Measurements from ENCODE around the gene ARHGAP22. TPM values are rescaled to one million over a fixed set of nuclear protein-coding genes. Genes with fewer than 3 reads are reported as not detected.

ARHGAP22 gene
- total and polyA plus RNA-seq, 4 donors: 0.23 to 2.3 (median 0.54) TPM

DNA sequence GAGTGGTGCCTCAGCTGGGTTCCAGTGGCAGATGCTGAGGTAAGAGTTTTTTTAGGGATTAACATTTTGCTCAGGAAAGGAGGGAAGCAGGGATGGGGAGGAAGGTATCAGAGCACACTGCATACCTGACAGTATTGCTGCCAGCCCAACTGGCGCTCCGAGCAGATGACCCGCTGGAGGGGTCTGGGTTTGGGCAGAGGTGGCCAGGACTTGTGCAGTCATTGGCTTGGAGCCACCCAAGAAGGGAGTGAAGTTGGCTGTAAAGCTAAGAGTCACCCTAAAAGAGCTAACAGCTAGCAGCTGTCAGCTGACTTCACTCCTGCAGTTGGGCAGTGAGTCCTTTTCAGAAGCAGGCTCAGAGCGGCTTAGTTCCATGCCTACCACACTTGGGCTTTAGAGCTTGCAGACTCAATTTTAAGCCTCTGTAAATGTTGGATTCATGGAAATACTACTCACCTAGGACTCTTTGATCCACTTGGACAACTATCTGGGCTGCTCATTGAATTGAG, 5.8 kb upstream of the ARHGAP22 start:
- 98% methylated on average over 4 of the region's 4 CpGs for WGBS
- H3K27ac ChIP-seq (ENCODE audit: low read depth in 1 of 2, low read length in 2 of 2): no peak overlapping the region
- no peaks in the 10 kb centered on the region for H3K36me3 ChIP-seq (ENCODE audit: control insufficient read depth in 4 of 4, insufficient read depth in 3 of 4, low read depth in 1 of 4, low read length in 3 of 4)
- no peak overlapping the region for H3K4me3 ChIP-seq (ENCODE audit: low read depth in 1 of 3, low read length in 3 of 3)
- H3K9ac ChIP-seq (ENCODE audit: low read depth in 1 of 2, low read length in 2 of 2): no peak overlapping the region
- peaks cover 0 to 4% (median 0%) of the 10 kb centered on the region in 4 donors for H3K9me3 ChIP-seq (ENCODE audit: control insufficient read depth in 4 of 4, low read length in 3 of 4)
- H3K27me3 ChIP-seq (ENCODE audit: control insufficient read depth in 4 of 4, insufficient read depth in 4 of 4, low read length in 3 of 4): peaks cover 0 to 5% (median under 1%) of the 10 kb centered on the region in 4 donors
- DNase-seq (ENCODE audit: low spot score): peak; percentile 4
- TF ChIP-seq HNF4A (conservative IDR thresholded peaks at IDR 0.05): no peak
- TF ChIP-seq, protein P1, sequence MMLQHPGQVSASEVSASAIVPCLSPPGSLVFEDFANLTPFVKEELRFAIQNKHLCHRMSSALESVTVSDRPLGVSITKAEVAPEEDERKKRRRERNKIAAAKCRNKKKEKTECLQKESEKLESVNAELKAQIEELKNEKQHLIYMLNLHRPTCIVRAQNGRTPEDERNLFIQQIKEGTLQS (IDR thresholded peaks at IDR 0.05): no peak
- no peak for TF ChIP-seq FOXA2 (IDR thresholded peaks at IDR 0.05)
- TF ChIP-seq RAD21 (IDR thresholded peaks at IDR 0.05): no peak
- no peak for TF ChIP-seq HNF4G (IDR thresholded peaks at IDR 0.05)
- TF ChIP-seq, protein P2, sequence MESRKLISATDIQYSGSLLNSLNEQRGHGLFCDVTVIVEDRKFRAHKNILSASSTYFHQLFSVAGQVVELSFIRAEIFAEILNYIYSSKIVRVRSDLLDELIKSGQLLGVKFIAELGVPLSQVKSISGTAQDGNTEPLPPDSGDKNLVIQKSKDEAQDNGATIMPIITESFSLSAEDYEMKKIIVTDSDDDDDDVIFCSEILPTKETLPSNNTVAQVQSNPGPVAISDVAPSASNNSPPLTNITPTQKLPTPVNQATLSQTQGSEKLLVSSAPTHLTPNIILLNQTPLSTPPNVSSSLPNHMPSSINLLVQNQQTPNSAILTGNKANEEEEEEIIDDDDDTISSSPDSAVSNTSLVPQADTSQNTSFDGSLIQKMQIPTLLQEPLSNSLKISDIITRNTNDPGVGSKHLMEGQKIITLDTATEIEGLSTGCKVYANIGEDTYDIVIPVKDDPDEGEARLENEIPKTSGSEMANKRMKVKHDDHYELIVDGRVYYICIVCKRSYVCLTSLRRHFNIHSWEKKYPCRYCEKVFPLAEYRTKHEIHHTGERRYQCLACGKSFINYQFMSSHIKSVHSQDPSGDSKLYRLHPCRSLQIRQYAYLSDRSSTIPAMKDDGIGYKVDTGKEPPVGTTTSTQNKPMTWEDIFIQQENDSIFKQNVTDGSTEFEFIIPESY (IDR thresholded peaks at IDR 0.05): no peak
- TF ChIP-seq, protein P3, sequence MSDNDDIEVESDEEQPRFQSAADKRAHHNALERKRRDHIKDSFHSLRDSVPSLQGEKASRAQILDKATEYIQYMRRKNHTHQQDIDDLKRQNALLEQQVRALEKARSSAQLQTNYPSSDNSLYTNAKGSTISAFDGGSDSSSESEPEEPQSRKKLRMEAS (IDR thresholded peaks at IDR 0.05): no peak
- TF ChIP-seq, protein P4, sequence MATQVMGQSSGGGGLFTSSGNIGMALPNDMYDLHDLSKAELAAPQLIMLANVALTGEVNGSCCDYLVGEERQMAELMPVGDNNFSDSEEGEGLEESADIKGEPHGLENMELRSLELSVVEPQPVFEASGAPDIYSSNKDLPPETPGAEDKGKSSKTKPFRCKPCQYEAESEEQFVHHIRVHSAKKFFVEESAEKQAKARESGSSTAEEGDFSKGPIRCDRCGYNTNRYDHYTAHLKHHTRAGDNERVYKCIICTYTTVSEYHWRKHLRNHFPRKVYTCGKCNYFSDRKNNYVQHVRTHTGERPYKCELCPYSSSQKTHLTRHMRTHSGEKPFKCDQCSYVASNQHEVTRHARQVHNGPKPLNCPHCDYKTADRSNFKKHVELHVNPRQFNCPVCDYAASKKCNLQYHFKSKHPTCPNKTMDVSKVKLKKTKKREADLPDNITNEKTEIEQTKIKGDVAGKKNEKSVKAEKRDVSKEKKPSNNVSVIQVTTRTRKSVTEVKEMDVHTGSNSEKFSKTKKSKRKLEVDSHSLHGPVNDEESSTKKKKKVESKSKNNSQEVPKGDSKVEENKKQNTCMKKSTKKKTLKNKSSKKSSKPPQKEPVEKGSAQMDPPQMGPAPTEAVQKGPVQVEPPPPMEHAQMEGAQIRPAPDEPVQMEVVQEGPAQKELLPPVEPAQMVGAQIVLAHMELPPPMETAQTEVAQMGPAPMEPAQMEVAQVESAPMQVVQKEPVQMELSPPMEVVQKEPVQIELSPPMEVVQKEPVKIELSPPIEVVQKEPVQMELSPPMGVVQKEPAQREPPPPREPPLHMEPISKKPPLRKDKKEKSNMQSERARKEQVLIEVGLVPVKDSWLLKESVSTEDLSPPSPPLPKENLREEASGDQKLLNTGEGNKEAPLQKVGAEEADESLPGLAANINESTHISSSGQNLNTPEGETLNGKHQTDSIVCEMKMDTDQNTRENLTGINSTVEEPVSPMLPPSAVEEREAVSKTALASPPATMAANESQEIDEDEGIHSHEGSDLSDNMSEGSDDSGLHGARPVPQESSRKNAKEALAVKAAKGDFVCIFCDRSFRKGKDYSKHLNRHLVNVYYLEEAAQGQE (IDR thresholded peaks at IDR 0.05): no peak
- no peak for TF ChIP-seq EGR1 (IDR thresholded peaks at IDR 0.05; ENCODE audit: low read depth in 2 of 2)
- TF ChIP-seq NR2F2 (IDR thresholded peaks at IDR 0.05): no peak
- H3K4me1 ChIP-seq (ENCODE audit: control insufficient read depth in 4 of 4, insufficient read depth in 4 of 4, low read length in 3 of 4): no peaks in the 10 kb centered on the region

DNA sequence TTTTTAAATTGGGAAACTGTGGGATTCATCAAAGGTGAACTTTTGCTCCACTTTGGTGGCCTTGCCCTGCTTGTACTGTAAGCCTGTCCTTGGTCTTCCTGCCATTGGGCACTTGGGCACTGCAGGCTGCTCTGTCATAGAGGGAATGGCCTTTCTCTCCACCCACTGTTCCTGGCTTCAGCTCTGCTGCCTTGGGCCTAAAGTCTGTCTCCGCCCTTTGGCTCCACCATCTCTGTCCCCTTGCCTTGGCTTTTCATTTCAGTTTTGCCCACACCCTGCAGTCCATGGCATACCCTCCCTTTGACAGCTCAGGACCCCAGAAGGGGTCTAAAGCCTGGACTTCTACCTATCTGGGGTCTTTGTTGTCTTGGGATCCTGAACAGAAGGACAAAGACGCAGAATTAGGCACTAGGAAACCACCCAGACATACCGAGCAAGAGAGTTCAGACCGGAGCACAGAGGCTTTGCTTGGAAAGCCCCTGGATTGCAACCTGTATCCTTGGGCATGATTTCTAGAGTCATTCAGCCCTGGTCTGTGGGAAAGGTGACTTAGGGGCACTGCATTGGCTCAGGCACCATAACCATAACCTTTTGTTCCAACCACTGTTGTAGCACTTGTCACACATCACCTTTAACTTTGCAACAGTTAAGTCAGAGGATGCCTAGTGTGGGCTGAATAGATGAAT, 5.2 kb upstream of the ARHGAP22 start:
- no peak for TF ChIP-seq NR2F2 (IDR thresholded peaks at IDR 0.05)
- TF ChIP-seq JUND (IDR thresholded peaks at IDR 0.05): no peak
- TF ChIP-seq GABPA (IDR thresholded peaks at IDR 0.05 in 1 of 2, conservative IDR thresholded peaks at IDR 0.05 in 1 of 2): no peak
- TF ChIP-seq SP1 (IDR thresholded peaks at IDR 0.05): no peak
- TF ChIP-seq YY1 (IDR thresholded peaks at IDR 0.05): no peak
- no peak for TF ChIP-seq RXRA (IDR thresholded peaks at IDR 0.05)
- Histone ChIP-seq H3K4me3 (ENCODE audit: low read depth in 1 of 3, low read length in 3 of 3) (no peak overlapping the region), H3K9ac (ENCODE audit: low read depth in 1 of 2, low read length in 2 of 2) (no peak overlapping the region), H3K27ac (ENCODE audit: low read depth in 1 of 2, low read length in 2 of 2) (no peak overlapping the region), H3K4me1 (ENCODE audit: control insufficient read depth in 4 of 4, insufficient read depth in 4 of 4, low read length in 3 of 4) (no peaks in the 10 kb centered on the region), H3K9me3 (ENCODE audit: control insufficient read depth in 4 of 4, low read length in 3 of 4) (peaks cover 0 to 4% (median 0%) of the 10 kb centered on the region in 4 donors), H3K36me3 (ENCODE audit: control insufficient read depth in 4 of 4, insufficient read depth in 3 of 4, low read depth in 1 of 4, low read length in 3 of 4) (no peaks in the 10 kb centered on the region), H3K27me3 (ENCODE audit: control insufficient read depth in 4 of 4, insufficient read depth in 4 of 4, low read length in 3 of 4) (peaks cover 0 to 5% (median under 1%) of the 10 kb centered on the region in 4 donors)
- DNase-seq (ENCODE audit: low spot score): peak; percentile 17
- 91% methylated on average over 4 of the region's 4 CpGs for WGBS
